SU-DHL-6 (cell line): ENCODE measurements around the gene CREB5.

ENCODE experiments used
- EZH2phosphoT487 ChIP-seq: fragments of 200-600 bp; sonication (generic), shearing (Covaris generic); conservative IDR thresholded peaks from 2 replicates; pipeline ENCODE4 v1.6.1; 2018; ENCODE audit warnings: mild to moderate bottlenecking, antibody characterized with exemption, low read length, moderate library complexity, mixed read lengths
- TF ChIP-seq, protein P1 (sequence below): fragments of 200-600 bp; sonication (generic); IDR thresholded peaks from one replicate; pipeline ENCODE4 v1.5.1; 2017; ENCODE audit warnings: antibody characterized with exemption, mild to moderate bottlenecking, low read length, moderate library complexity; ENCODE audit not compliant: insufficient read depth, poor library complexity, severe bottlenecking

GRCh38 chr7:28505014-28505413 lies 92.7 kb downstream of the CREB5 start:
- TF ChIP-seq, protein P1, sequence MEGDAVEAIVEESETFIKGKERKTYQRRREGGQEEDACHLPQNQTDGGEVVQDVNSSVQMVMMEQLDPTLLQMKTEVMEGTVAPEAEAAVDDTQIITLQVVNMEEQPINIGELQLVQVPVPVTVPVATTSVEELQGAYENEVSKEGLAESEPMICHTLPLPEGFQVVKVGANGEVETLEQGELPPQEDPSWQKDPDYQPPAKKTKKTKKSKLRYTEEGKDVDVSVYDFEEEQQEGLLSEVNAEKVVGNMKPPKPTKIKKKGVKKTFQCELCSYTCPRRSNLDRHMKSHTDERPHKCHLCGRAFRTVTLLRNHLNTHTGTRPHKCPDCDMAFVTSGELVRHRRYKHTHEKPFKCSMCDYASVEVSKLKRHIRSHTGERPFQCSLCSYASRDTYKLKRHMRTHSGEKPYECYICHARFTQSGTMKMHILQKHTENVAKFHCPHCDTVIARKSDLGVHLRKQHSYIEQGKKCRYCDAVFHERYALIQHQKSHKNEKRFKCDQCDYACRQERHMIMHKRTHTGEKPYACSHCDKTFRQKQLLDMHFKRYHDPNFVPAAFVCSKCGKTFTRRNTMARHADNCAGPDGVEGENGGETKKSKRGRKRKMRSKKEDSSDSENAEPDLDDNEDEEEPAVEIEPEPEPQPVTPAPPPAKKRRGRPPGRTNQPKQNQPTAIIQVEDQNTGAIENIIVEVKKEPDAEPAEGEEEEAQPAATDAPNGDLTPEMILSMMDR = no peak
- TF ChIP-seq EZH2phosphoT487 = no peak
